Left ventricle myocardium inferior (tissue), 1 donor: ENCODE results near the gene ASGR1. TPM values are rescaled to one million over a fixed set of nuclear protein-coding genes. Genes with fewer than 3 reads are reported as not detected.
"Not testable (repeated sequence)": the region's sequence is repeated elsewhere in the genome, so short reads cannot be mapped to it uniquely, and the experiment has no call there.

Source experiments
- DNase-seq: peaks from one replicate; pipeline ENCODE4 v3.0.0-alpha.2; 2020
- H3K27ac ChIP-seq: fragments of 200-600 bp; replicated peaks from 2 replicates; pipeline ENCODE4 v1.8.0; 2021
- H3K27me3 ChIP-seq: fragments of 200-600 bp; 2 replicates; pipeline ENCODE4 v1.8.0; 2021; ENCODE audit warnings: low read depth
- H3K36me3 ChIP-seq: fragments of 200-600 bp; 2 replicates; pipeline ENCODE4 v1.8.0; 2021
- H3K4me1 ChIP-seq: fragments of 200-600 bp; 2 replicates; pipeline ENCODE4 v1.8.0; 2021
- H3K4me3 ChIP-seq: fragments of 200-600 bp; 2 replicates; pipeline ENCODE4 v1.8.0; 2021; ENCODE audit warnings: mild to moderate bottlenecking, moderate library complexity
- H3K9me3 ChIP-seq: fragments of 200-600 bp; replicated peaks from 2 replicates; pipeline ENCODE4 v1.8.0; 2021
- intact Hi-C: fragments of 100-400 bp; cut with micrococcal nuclease; formaldehyde crosslinking; loops from one replicate; pipeline ENCODE4 v1.11.0; 2022
- total RNA-seq: library from RNA; stranded (reverse); fragmentation: NEBNext Ultra II Directional; extraction: Animal tissue kit (Norgen Biotek cat#: 25700); gene quantifications from one replicate; pipeline ENCODE4 v1.2.1, GENCODE V29; 2021
- TF ChIP-seq, protein P1 (sequence below): fragments of 200-600 bp; IDR thresholded peaks from 2 replicates; pipeline ENCODE4 v1.8.0; 2021; ENCODE audit warnings: antibody characterized with exemption, mild to moderate bottlenecking, borderline replicate concordance
- donor health status: DM: no; HTN: yes; CAD: no; lungs with severe emphysema.

The ASGR1 gene
- total RNA-seq, 1 donor from 2014 or later: 0.14 TPM

DNA sequence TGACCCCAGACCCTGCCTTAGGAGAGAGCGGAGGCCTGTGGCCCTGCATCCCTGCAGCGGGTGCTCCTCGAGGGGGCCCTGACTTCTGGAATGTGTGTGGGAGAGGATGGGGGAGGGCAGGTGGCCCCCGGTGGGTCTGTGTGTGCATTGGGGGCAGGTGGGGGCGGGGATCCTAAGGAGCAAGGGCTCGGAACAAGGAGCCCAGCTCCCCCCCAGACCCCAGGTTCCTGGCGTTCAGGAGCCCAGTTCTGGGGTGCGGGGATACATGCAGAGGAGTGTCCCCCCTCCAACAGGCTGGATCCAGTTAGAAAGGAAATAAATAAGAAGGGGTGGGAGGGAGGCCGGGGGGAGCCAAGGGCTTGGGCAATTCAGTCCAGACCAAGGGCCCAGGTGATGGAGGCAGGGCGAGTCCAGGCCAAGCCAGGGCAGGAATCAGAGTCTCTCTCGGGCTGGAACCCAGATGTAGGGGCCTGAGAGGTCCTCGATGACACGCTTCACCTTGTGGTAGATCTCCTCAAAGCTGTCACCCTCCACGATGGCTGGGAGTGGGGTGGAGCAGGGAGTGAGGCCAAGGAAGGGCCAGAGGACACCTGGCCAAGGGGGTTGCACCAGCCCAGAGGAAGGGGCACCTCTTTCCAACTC is 11.2 kb upstream of the ASGR1 start:
- intact Hi-C loops: no loop called here

DNA sequence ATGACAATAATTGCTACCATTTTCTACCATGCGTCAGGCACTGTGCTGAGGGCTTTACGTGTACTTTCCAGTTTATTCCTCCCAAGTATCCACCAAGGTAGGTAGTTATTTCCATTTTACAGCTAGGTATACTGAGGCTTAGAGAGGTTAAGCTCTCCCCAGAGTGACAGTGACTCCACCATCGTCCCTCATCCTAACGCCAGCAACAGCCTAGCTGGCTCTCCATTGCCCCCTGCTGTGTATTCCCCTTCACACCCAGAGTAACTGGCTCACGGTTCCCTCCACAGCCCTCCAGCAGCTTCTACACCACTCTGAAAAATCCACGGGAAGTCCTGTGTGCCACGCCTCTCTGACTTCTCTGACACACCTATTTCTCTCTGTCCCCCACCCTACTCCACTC is 7.1 kb upstream of the ASGR1 start:
- TF ChIP-seq, protein P1, sequence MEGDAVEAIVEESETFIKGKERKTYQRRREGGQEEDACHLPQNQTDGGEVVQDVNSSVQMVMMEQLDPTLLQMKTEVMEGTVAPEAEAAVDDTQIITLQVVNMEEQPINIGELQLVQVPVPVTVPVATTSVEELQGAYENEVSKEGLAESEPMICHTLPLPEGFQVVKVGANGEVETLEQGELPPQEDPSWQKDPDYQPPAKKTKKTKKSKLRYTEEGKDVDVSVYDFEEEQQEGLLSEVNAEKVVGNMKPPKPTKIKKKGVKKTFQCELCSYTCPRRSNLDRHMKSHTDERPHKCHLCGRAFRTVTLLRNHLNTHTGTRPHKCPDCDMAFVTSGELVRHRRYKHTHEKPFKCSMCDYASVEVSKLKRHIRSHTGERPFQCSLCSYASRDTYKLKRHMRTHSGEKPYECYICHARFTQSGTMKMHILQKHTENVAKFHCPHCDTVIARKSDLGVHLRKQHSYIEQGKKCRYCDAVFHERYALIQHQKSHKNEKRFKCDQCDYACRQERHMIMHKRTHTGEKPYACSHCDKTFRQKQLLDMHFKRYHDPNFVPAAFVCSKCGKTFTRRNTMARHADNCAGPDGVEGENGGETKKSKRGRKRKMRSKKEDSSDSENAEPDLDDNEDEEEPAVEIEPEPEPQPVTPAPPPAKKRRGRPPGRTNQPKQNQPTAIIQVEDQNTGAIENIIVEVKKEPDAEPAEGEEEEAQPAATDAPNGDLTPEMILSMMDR: no peak
- Histone ChIP-seq H3K27me3 (no peaks in the 10 kb centered on the region), H3K36me3 (peaks cover 4% of the 10 kb centered on the region), H3K4me1 (no peaks in the 10 kb centered on the region), H3K27ac (no peak overlapping the region), H3K9me3 (no peaks in the 10 kb centered on the region), H3K4me3 (no peak overlapping the region)
- no peak for DNase-seq
- intact Hi-C loops: no loop called here

More for the DNA sequence above, 11.2 kb upstream of the ASGR1 start:
- no peaks in the 10 kb centered on the region for H3K4me1 ChIP-seq
- TF ChIP-seq, protein P1: no peak
- peaks cover 23% of the 10 kb centered on the region for H3K36me3 ChIP-seq
- H3K27me3 ChIP-seq: no peaks in the 10 kb centered on the region
- H3K9me3 ChIP-seq: no peaks in the 10 kb centered on the region
- DNase-seq: no peak
- no peak overlapping the region for H3K27ac ChIP-seq
- H3K4me3 ChIP-seq: no peak overlapping the region

DNA sequence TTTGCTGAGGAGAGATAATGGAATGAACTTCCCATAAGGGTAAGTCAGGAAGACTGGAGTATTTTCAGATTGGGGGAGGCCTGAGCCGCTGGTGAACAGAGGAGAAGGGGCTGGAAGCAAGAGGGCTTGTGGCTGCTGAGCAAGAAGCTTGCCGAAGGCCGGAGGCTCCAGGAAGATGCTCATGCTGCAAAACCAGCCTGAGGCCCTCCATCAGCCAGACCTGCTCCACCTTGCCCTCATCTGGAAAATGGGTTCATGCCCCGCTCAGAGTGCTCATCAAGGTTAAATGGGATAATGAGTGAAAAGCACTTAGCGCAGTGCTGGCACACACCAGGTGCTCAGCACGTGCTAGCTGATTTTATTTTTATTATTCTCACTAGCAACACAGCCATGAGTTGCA is 5.5 kb upstream of the ASGR1 start:
- H3K4me1 ChIP-seq: no peaks in the 10 kb centered on the region
- no peaks in the 10 kb centered on the region for H3K36me3 ChIP-seq
- intact Hi-C loops: no loop called here
- H3K27me3 ChIP-seq: no peaks in the 10 kb centered on the region
- H3K9me3 ChIP-seq: no peaks in the 10 kb centered on the region
- no peak for DNase-seq
- TF ChIP-seq, protein P1: no peak
- H3K4me3 ChIP-seq: no peak overlapping the region
- no peak overlapping the region for H3K27ac ChIP-seq

DNA sequence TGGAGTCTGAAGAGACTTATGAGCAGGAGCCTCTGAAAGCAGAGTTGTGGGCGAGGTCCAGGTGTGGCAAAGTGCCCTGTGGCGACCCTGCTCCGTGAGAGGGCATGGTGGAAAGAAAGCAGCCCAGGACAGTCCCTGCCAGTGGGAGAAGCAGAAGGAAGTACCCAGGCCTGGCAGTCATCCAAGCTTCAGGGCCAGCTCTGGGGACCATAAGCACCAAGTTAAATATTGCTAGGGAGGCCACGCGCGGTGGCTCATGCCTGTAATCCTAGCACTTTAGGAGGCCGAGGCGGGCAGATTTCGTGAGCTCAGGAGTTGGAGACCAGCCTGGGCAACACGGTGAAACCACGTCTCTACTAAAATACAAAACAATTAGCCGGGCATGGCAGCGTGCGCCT is 4.9 kb upstream of the ASGR1 start:
- Histone ChIP-seq H3K4me1 (no peaks in the 10 kb centered on the region), H3K4me3 (no peak overlapping the region), H3K27me3 (peaks cover under 1% of the 10 kb centered on the region), H3K9me3 (no peaks in the 10 kb centered on the region), H3K27ac (no peak overlapping the region), H3K36me3 (no peaks in the 10 kb centered on the region)
- TF ChIP-seq, protein P1: no peak
- DNase-seq: no peak
- intact Hi-C loops: no loop called here

DNA sequence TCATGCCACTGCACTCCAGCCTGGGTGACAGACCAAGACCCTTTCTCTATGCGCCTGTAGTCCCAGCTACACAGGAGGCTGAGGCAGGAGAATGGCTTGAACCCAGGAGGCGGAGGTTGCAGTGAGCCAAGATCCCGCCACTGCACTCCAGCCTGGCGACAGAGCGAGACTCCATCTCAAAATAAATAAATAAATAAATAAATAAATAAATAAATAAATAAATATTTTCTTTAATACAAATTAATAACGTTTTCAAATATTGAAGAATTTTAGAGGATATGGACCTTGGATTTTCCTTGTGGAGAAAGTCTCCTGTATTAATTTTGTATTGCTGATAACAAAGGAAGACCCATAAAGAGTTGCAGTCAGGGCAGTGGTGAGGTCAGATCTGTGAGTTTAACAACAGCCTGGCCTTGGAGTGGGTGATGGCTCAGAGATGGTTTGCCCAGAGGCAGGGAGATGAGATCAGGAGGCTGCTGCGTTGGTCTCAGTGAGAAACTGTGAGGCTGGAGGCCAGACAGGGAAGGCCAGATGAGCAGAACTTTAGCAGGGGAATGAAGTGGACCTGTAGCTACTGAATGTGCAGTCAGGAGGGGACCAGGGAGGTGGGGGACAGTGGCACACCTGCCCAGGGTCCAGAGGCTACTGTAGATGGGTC is 4.4 kb upstream of the ASGR1 start:
- H3K36me3 ChIP-seq: no peaks in the 10 kb centered on the region
- H3K27me3 ChIP-seq: peaks cover 6% of the 10 kb centered on the region
- H3K27ac ChIP-seq: no peak overlapping the region
- no peaks in the 10 kb centered on the region for H3K9me3 ChIP-seq
- TF ChIP-seq, protein P1: no peak
- H3K4me1 ChIP-seq: no peaks in the 10 kb centered on the region
- no peak for DNase-seq
- intact Hi-C loops: no loop called here
- H3K4me3 ChIP-seq: no peak overlapping the region

DNA sequence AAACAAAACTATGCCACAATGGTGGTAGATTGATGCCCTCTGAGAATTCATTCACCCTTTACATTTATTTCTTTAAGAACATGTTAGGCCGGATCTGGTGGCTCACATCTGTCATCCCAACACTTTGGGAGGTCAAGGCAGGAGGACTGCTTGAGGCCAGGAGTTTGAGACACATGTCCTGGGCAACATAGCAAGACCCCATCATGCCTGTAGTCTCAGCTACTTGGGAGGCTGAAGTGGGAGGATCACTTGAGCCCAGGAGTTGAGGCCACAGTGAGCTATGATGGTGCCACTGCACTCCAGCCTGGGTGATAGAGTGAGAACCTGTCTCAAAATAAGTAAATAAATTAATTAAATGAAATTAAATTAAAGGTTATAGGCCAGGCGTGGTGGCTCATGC is 2.9 kb upstream of the ASGR1 start:
- intact Hi-C loops, H3K9me3 ChIP-seq, H3K36me3 ChIP-seq, DNase-seq, H3K4me3 ChIP-seq, H3K27ac ChIP-seq: not testable (repeated sequence)
- H3K27me3 ChIP-seq: peaks cover 19% of the 10 kb centered on the region
- H3K4me1 ChIP-seq: peaks cover 12% of the 10 kb centered on the region
